B cell (primary cell): ENCODE results near the gene MID2. TPM values are rescaled to one million over a fixed set of nuclear protein-coding genes. Genes with fewer than 3 reads are reported as not detected.

Experiments
- ATAC-seq: fragments of 200-7000 bp; cut with Tn5 transposase; one replicate; pipeline ENCODE4 v1.10.0; 2021; ENCODE audit warnings: low read depth, mild to moderate bottlenecking, moderate number of reproducible peaks, moderate library complexity
- CTCF ChIA-PET: fragments of 350-600 bp; sonication (Branson Sonifier 250); formaldehyde crosslinking; loops from one replicate; lab custom pipeline; 2021; ENCODE audit warnings: antibody characterized with exemption, inconsistent platforms; lab: Charles Lee
- POLR2A ChIA-PET: fragments of 350-600 bp; sonication (Branson Sonifier 250); formaldehyde crosslinking; loops from one replicate; lab custom pipeline; 2021; ENCODE audit warnings: antibody characterized with exemption; lab: Charles Lee
- DNase-seq: peaks from one replicate; pipeline ENCODE4 v3.0.0; 2013
- H2AFZ ChIP-seq: 2 replicates; pipeline ENCODE4 v1.6.1; 2012; ENCODE audit warnings: mild to moderate bottlenecking, low read depth, low read length; ENCODE audit not compliant: insufficient read depth, poor library complexity, severe bottlenecking
- H3K27ac ChIP-seq, 2 donors: 1 replicate in 1 of 2; 2 replicates in 1 of 2; pipeline ENCODE4 v1.5.1; 2012 to 2013; ENCODE audit warnings: low read length in 2 of 2, mild to moderate bottlenecking in 2 of 2, moderate library complexity in 1 of 2
- H3K27me3 ChIP-seq, 4 experiments: fragments of 200-600 bp in 1 of 4; sonication (generic) in 1 of 4; replicated peaks in 1 of 4; 1 replicate in 2 of 4; 2 replicates in 2 of 4; pipeline versions ENCODE4 v1.6.1 to v1.7.0; 2013 to 2016; ENCODE audit warnings: low read length in 3 of 4, mild to moderate bottlenecking in 2 of 4, mixed read lengths in 1 of 4, moderate library complexity in 1 of 4; ENCODE audit not compliant: insufficient read depth in 4 of 4, control insufficient read depth in 3 of 4; ENCODE audit errors: control extremely low read depth in 1 of 4
- H3K36me3 ChIP-seq, 2 experiments: replicated peaks in 1 of 2; 1 replicate in 1 of 2; 2 replicates in 1 of 2; pipeline versions ENCODE4 v1.6.1 to v1.7.1; 2013; ENCODE audit warnings: low read length in 1 of 2; ENCODE audit not compliant: insufficient read depth in 2 of 2, control insufficient read depth in 1 of 2; ENCODE audit errors: control extremely low read depth in 1 of 2, extremely low read depth in 1 of 2
- H3K4me1 ChIP-seq, 2 donors: fragments of 200-600 bp in 1 of 2; sonication (generic) in 1 of 2; 1 replicate in 1 of 2; 2 replicates in 1 of 2; pipeline versions ENCODE4 v1.5.1 to v1.6.1; 2013 to 2017; ENCODE audit warnings: low read length in 2 of 2; ENCODE audit not compliant: control insufficient read depth in 2 of 2, insufficient read depth in 2 of 2
- H3K4me2 ChIP-seq: replicated peaks from 2 replicates; pipeline ENCODE3; 2012; ENCODE audit warnings: mild to moderate bottlenecking, low read depth, low read length; ENCODE audit not compliant: poor library complexity, severe bottlenecking
- H3K4me3 ChIP-seq, 5 experiments: fragments of 200-600 bp in 1 of 5; sonication (generic) in 1 of 5; 1 replicate in 3 of 5; 2 replicates in 2 of 5; pipeline versions ENCODE4 v1.5.1 to v1.7.0; 2011 to 2016; ENCODE audit warnings: low read length in 4 of 5, mild to moderate bottlenecking in 4 of 5, low read depth in 2 of 5, control low read depth in 1 of 5, moderate library complexity in 1 of 5; ENCODE audit not compliant: insufficient read depth in 1 of 5; ENCODE audit errors: control extremely low read depth in 1 of 5, extremely low read depth in 1 of 5
- H3K79me2 ChIP-seq: fragments of 200-600 bp; sonication (generic); one replicate; pipeline ENCODE4 v1.6.0; 2016; ENCODE audit warnings: low read length; ENCODE audit not compliant: control insufficient read depth, insufficient read depth
- H3K9ac ChIP-seq: fragments of 200-600 bp; sonication (generic); 2 replicates; pipeline ENCODE4 v1.6.1; 2017; ENCODE audit warnings: mild to moderate bottlenecking, low read length, moderate library complexity
- H3K9me3 ChIP-seq, 3 donors: one replicate each; pipeline versions ENCODE4 v1.6.1 to v1.7.1; 2013; ENCODE audit warnings: low read length in 2 of 3; ENCODE audit not compliant: control insufficient read depth in 2 of 3, insufficient read depth in 1 of 3; ENCODE audit errors: control extremely low read depth in 1 of 3
- H4K20me1 ChIP-seq: 2 replicates; pipeline ENCODE4 v1.6.0; 2012; ENCODE audit warnings: mild to moderate bottlenecking, low read length; ENCODE audit not compliant: insufficient read depth, control insufficient read depth, poor library complexity, severe bottlenecking
- H3K27ac Mint-ChIP-seq: one replicate; pipeline ENCODE4 v1.8.0; 2021; ENCODE audit warnings: mixed read lengths
- H3K27me3 Mint-ChIP-seq: one replicate; pipeline ENCODE4 v1.8.0; 2021; ENCODE audit warnings: mixed read lengths
- H3K4me1 Mint-ChIP-seq: one replicate; pipeline ENCODE4 v1.8.0; 2021; ENCODE audit warnings: mixed read lengths
- H3K4me3 Mint-ChIP-seq: one replicate; pipeline ENCODE4 v1.8.0; 2021; ENCODE audit warnings: mixed read lengths
- H3K9me3 Mint-ChIP-seq: one replicate; pipeline ENCODE4 v1.8.0; 2022; ENCODE audit warnings: mixed read lengths; ENCODE audit not compliant: insufficient read depth
- CTCF ChIP-seq: fragments of 200-600 bp; IDR thresholded peaks from one replicate; pipeline ENCODE4 v1.8.0; 2022; ENCODE audit warnings: antibody characterized with exemption, mild to moderate bottlenecking
- EZH2 ChIP-seq: IDR thresholded peaks from 2 replicates; pipeline ENCODE4 v1.6.1; 2012; ENCODE audit warnings: borderline replicate concordance, low read depth, mild to moderate bottlenecking, moderate library complexity, low read length; ENCODE audit not compliant: insufficient read depth, poor library complexity, severe bottlenecking
- WGBS: methylation state at CpG from one replicate; pipeline ENCODE4 v1.1.5; 2013; ENCODE audit warnings: missing lambda C conversion rate; ENCODE audit not compliant: insufficient coverage; 5-methylcytosine and 5-hydroxymethylcytosine counted together
- intact Hi-C: fragments of 100-400 bp; cut with micrococcal nuclease; formaldehyde crosslinking; loops from one replicate; pipeline ENCODE4 v1.10.0; 2022
- polyA plus RNA-seq: library from polyadenylated mRNA; depleted of rRNA; stranded (reverse); fragments of >200 nt; gene quantifications from 2 replicates; pipeline ENCODE4 v1.2.3, GENCODE V29; 2012
- total RNA-seq, 2 donors: library from RNA; stranded (reverse); fragments of 120-200 nt in 1 of 2; gene quantifications; 1 replicate in 1 of 2; 2 replicates in 1 of 2; pipeline versions ENCODE4 v1.2.3 to v1.2.4, GENCODE V29; 2013 to 2022

Gene MID2
- total and polyA plus RNA-seq, 2 donors (not counting 1 experiment from before 2014, with no cell fraction given) = 1.7 to 5.8 TPM

- ChIA-PET CTCF (no interaction called here), POLR2A (no interaction called here)
- intact Hi-C loops = no loop called here
- no peak overlapping the region for H3K4me3 ChIP-seq
- H3K4me1 ChIP-seq = no peaks in the 10 kb centered on the region
- no peaks in the 10 kb centered on the region for H4K20me1 ChIP-seq
- H3K79me2 ChIP-seq = no peaks in the 10 kb centered on the region
- H3K4me2 ChIP-seq = no peak overlapping the region
- no peaks in the 10 kb centered on the region for H3K9me3 Mint-ChIP-seq
- TF ChIP-seq EZH2 (no peak), CTCF (no peak)
- H3K27me3 ChIP-seq = no peaks in the 10 kb centered on the region
- H3K27me3 Mint-ChIP-seq = no peaks in the 10 kb centered on the region
- H3K36me3 ChIP-seq = no peaks in the 10 kb centered on the region
- no peak overlapping the region for H3K4me3 Mint-ChIP-seq
- DNase-seq = no peak
- H3K27ac ChIP-seq = no peak overlapping the region
- H3K4me1 Mint-ChIP-seq = peaks cover 2% of the 10 kb centered on the region
- H2AFZ ChIP-seq = no peak overlapping the region
- no CpG with 5 or more reads among the region's 5 CpGs for WGBS
- H3K27ac Mint-ChIP-seq = no peak overlapping the region
- no peak for ATAC-seq
- H3K9ac ChIP-seq = no peak overlapping the region
- H3K9me3 ChIP-seq = no peaks in the 10 kb centered on the region
These were observed 24.2 kb downstream of the MID2 start for GRCh38 chrX:107849747-107850421.

GRCh38 chrX:107850422-107850765, 24.7 kb downstream of the MID2 start:
- peaks cover 2% of the 10 kb centered on the region for H3K4me1 Mint-ChIP-seq
- no peak overlapping the region for H3K9ac ChIP-seq
- no peaks in the 10 kb centered on the region for H4K20me1 ChIP-seq
- H3K4me3 Mint-ChIP-seq = no peak overlapping the region
- no peak overlapping the region for H3K4me2 ChIP-seq
- no peak overlapping the region for H2AFZ ChIP-seq
- no peak for TF ChIP-seq CTCF
- no peak for TF ChIP-seq EZH2
- ChIA-PET CTCF (no interaction called here), POLR2A (no interaction called here)
- no peak overlapping the region for H3K27ac ChIP-seq
- whole genome bisulfite sequencing = no CpG with 5 or more reads among the region's 2 CpGs
- H3K9me3 Mint-ChIP-seq = no peaks in the 10 kb centered on the region
- no peak overlapping the region for H3K27ac Mint-ChIP-seq
- no peaks in the 10 kb centered on the region for H3K79me2 ChIP-seq
- no peaks in the 10 kb centered on the region for H3K27me3 Mint-ChIP-seq
- DNase-seq = no peak
- ATAC-seq = no peak
- H3K27me3 ChIP-seq = no peaks in the 10 kb centered on the region
- no peaks in the 10 kb centered on the region for H3K36me3 ChIP-seq
- H3K4me1 ChIP-seq = no peaks in the 10 kb centered on the region
- no peaks in the 10 kb centered on the region for H3K9me3 ChIP-seq
- H3K4me3 ChIP-seq = no peak overlapping the region
- intact Hi-C loops = no loop called here
